AG10803 (cell line): ENCODE data around the gene SUSD1.

Experiments
- DNase-seq: peaks from one replicate; pipeline ENCODE4 v3.0.0; 2010; ENCODE audit warnings: low read depth
- H3K4me3 ChIP-seq: 2 replicates; pipeline ENCODE4 v1.5.1; 2011; ENCODE audit warnings: mild to moderate bottlenecking, low read length, control low read depth
- CTCF ChIP-seq: conservative IDR thresholded peaks from 2 replicates; pipeline ENCODE4 v1.5.1; 2011; ENCODE audit warnings: mild to moderate bottlenecking, low read length, control low read depth, inconsistent platforms

SUSD1 gene

GRCh38 chr9:112103405-112103804 is 71.7 kb downstream of the SUSD1 start:
- TF ChIP-seq CTCF: no peak
- H3K4me3 ChIP-seq: no peak overlapping the region
- DNase-seq: no peak

- H3K4me3 ChIP-seq: no peak overlapping the region
- peak; percentile 91 for TF ChIP-seq CTCF
- DNase-seq: peak; percentile 73
These were observed 77.1 kb downstream of the SUSD1 start for GRCh38 chr9:112097712-112098688.

- no peak for TF ChIP-seq CTCF
- no peak overlapping the region for H3K4me3 ChIP-seq
- DNase-seq: no peak
These were observed 80.0 kb downstream of the SUSD1 start for GRCh38 chr9:112094948-112095681.

GRCh38 chr9:112094241-112094640 is 80.9 kb downstream of the SUSD1 start:
- DNase-seq: no peak
- no peak for TF ChIP-seq CTCF

GRCh38 chr9:112093870-112094216 is 81.3 kb downstream of the SUSD1 start:
- H3K4me3 ChIP-seq: no peak overlapping the region
- DNase-seq: no peak
- no peak for TF ChIP-seq CTCF

More at GRCh38 chr9:112094241-112094640, 80.9 kb downstream of the SUSD1 start:
- no peak overlapping the region for H3K4me3 ChIP-seq

GRCh38 chr9:112093147-112093869 is 81.8 kb downstream of the SUSD1 start:
- H3K4me3 ChIP-seq: no peak overlapping the region
- TF ChIP-seq CTCF: no peak
- DNase-seq: no peak
